WERI-Rb-1 (cell line): ENCODE results near the gene GGN.
A peak's percentile ranks its signal among the peaks of the same experiment; 100 is the strongest.

ENCODE experiments used
- DNase-seq: peaks from one replicate; pipeline ENCODE4 v3.0.0-alpha.2; 2020
- H3K27ac ChIP-seq: fragments of 250-450 bp; sonication (Bioruptor Pico); 2 replicates; pipeline ENCODE4 v1.5.1; 2020; ENCODE audit warnings: mild to moderate bottlenecking, moderate library complexity
- H3K27me3 ChIP-seq: fragments of 250-450 bp; sonication (Bioruptor Pico); 2 replicates; pipeline ENCODE4 v1.5.1; 2021; ENCODE audit warnings: mild to moderate bottlenecking, low read depth, moderate library complexity; ENCODE audit not compliant: insufficient read depth, severe bottlenecking
- H3K36me3 ChIP-seq: fragments of 250-450 bp; sonication (Bioruptor Pico); 2 replicates; pipeline ENCODE4 v1.5.1; 2020; ENCODE audit warnings: mild to moderate bottlenecking, moderate library complexity
- H3K4me3 ChIP-seq: 2 replicates; pipeline ENCODE4 v1.5.1; 2011; ENCODE audit warnings: low read depth, mild to moderate bottlenecking, control low read depth, low read length
- H3K9me3 ChIP-seq: fragments of 250-450 bp; sonication (Bioruptor Pico); 2 replicates; pipeline ENCODE4 v1.5.1; 2021; ENCODE audit warnings: mild to moderate bottlenecking, moderate library complexity; ENCODE audit not compliant: severe bottlenecking
- TF ChIP-seq, protein P1 (sequence below): IDR thresholded peaks from 2 replicates; pipeline ENCODE4 v1.5.1; 2011; ENCODE audit warnings: low read depth, mild to moderate bottlenecking, control low read depth, inconsistent platforms, low read length

Gene GGN

DNA sequence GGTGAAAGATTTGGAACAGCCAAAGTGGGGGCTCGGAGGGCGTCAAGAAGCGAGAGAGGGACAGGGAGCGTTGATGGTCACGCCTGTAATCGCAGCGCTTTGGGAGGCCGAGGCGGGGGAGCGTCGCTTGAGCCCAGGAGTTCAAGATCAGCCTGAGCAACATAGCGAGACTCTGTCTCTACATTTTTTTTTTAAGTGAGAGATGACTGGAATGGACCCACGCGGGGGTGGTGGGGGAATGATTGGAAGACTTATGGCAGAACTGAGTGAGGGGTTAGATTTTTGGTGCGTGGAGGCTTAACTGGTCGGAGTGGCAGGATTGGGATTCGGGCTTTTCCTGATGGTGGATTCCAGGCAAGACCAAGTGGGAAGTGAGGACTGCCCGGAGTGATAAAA lies 12.7 kb downstream of the GGN start:
- H3K27me3 ChIP-seq = no peaks in the 10 kb centered on the region
- no peak for DNase-seq
- TF ChIP-seq, protein P1, sequence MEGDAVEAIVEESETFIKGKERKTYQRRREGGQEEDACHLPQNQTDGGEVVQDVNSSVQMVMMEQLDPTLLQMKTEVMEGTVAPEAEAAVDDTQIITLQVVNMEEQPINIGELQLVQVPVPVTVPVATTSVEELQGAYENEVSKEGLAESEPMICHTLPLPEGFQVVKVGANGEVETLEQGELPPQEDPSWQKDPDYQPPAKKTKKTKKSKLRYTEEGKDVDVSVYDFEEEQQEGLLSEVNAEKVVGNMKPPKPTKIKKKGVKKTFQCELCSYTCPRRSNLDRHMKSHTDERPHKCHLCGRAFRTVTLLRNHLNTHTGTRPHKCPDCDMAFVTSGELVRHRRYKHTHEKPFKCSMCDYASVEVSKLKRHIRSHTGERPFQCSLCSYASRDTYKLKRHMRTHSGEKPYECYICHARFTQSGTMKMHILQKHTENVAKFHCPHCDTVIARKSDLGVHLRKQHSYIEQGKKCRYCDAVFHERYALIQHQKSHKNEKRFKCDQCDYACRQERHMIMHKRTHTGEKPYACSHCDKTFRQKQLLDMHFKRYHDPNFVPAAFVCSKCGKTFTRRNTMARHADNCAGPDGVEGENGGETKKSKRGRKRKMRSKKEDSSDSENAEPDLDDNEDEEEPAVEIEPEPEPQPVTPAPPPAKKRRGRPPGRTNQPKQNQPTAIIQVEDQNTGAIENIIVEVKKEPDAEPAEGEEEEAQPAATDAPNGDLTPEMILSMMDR = no peak
- H3K36me3 ChIP-seq = peaks cover 39% of the 10 kb centered on the region
- no peaks in the 10 kb centered on the region for H3K9me3 ChIP-seq
- H3K27ac ChIP-seq = peak overlapping the region; percentile 92
- H3K4me3 ChIP-seq = peak overlapping the region; percentile 73

GRCh38 chr19:38374332-38375097 lies 13.3 kb downstream of the GGN start, which contains the start of gene PSMD8:
Gene PSMD8, plus strand, starts transcription at chr19:38374571. Its CDS starts 31 bp downstream, at chr19:38374602.
- peak; percentile 99 for DNase-seq
- Histone ChIP-seq H3K4me3 (peak within 1 kb of the TSS; percentile 73), H3K27ac (peak within 1 kb of the TSS; percentile 92), H3K9me3 (no peaks in the 10 kb centered on the region), H3K36me3 (peaks cover 35% of the 10 kb centered on the region), H3K27me3 (no peaks in the 10 kb centered on the region)
- TF ChIP-seq, protein P1 = peak; percentile 23; the same call in 1 of the 2 replicates

GRCh38 chr19:38373907-38374331 lies 13.9 kb downstream of the GGN start:
- peak overlapping the region; percentile 78 for H3K27ac ChIP-seq
- TF ChIP-seq, protein P1 = no peak

DNA sequence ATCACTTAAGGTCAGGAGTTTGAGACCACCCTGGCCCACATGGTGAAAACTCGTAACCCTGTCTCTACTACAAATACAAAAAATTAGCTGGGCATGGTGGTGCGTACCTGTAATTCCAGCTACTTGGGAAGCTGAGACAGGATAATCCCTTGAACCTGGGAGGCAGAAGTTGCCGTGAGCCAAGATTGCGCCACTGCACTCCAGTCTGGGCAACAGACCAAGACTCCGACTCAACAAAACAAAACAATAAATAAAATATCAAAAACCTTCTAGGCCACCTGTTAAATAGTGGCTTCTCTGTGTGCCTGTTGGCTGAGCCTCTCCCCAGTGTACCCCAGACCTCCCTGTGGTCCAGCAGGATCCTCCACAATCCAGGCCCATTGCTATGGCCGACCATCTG lies 16.8 kb downstream of the GGN start:
- Histone ChIP-seq H3K27ac (no peak overlapping the region), H3K27me3 (no peaks in the 10 kb centered on the region), H3K4me3 (no peak overlapping the region), H3K36me3 (peaks cover 6% of the 10 kb centered on the region), H3K9me3 (no peaks in the 10 kb centered on the region)
- TF ChIP-seq, protein P1 = no peak
- no peak for DNase-seq

More at GRCh38 chr19:38373907-38374331, 13.9 kb downstream of the GGN start:
- peaks cover 29% of the 10 kb centered on the region for H3K36me3 ChIP-seq
- no peaks in the 10 kb centered on the region for H3K9me3 ChIP-seq
- no peak for DNase-seq
- peak overlapping the region; percentile 43 for H3K4me3 ChIP-seq
- H3K27me3 ChIP-seq = no peaks in the 10 kb centered on the region

- Histone ChIP-seq H3K4me3 (no peak overlapping the region), H3K27me3 (no peaks in the 10 kb centered on the region), H3K9me3 (no peaks in the 10 kb centered on the region), H3K27ac (no peak overlapping the region), H3K36me3 (peaks cover 3% of the 10 kb centered on the region; the same call in 1 of the 2 replicates)
- TF ChIP-seq, protein P1 = no peak
- no peak for DNase-seq
Measured at GRCh38 chr19:38370299-38370698, 17.5 kb downstream of the GGN start.

GRCh38 chr19:38369584-38369983 lies 18.2 kb downstream of the GGN start:
- H3K27me3 ChIP-seq = no peaks in the 10 kb centered on the region
- H3K4me3 ChIP-seq = no peak overlapping the region
- H3K9me3 ChIP-seq = peaks cover 4% of the 10 kb centered on the region
- DNase-seq = no peak
- TF ChIP-seq, protein P1 = no peak
- H3K27ac ChIP-seq = no peak overlapping the region
- H3K36me3 ChIP-seq = no peaks in the 10 kb centered on the region
